DMS153 (cell line): ENCODE data around the gene MAOA.
"Not testable (repeated sequence)": the region's sequence is repeated elsewhere in the genome, so short reads cannot be mapped to it uniquely, and the experiment has no call there.

ENCODE experiments used
- DNase-seq: peaks from one replicate; lab custom pipeline; 2025; lab: John Stamatoyannopoulos, UW

Gene MAOA

GRCh38 chrX:43663173-43663572 lies 7.1 kb downstream of the MAOA start:
- DNase-seq, result no peak

- DNase-seq, result no peak
Measured at GRCh38 chrX:43664258-43664657, 8.2 kb downstream of the MAOA start.

GRCh38 chrX:43664708-43665107 lies 8.6 kb downstream of the MAOA start:
- no peak for DNase-seq

- no peak for DNase-seq
Measured at GRCh38 chrX:43666311-43666912, 10.3 kb downstream of the MAOA start.

GRCh38 chrX:43675965-43676628 lies 20.0 kb downstream of the MAOA start:
- not testable (repeated sequence) for DNase-seq

GRCh38 chrX:43676971-43677572 lies 21.0 kb downstream of the MAOA start:
- no peak for DNase-seq

GRCh38 chrX:43677993-43678392 lies 21.9 kb downstream of the MAOA start:
- no peak for DNase-seq

GRCh38 chrX:43679058-43679457 lies 23.0 kb downstream of the MAOA start:
- DNase-seq, result no peak

GRCh38 chrX:43679778-43680177 lies 23.7 kb downstream of the MAOA start:
- no peak for DNase-seq

GRCh38 chrX:43682726-43683125 lies 26.6 kb downstream of the MAOA start:
- no peak for DNase-seq

- no peak for DNase-seq
Measured at GRCh38 chrX:43685221-43685620, 29.1 kb downstream of the MAOA start.

GRCh38 chrX:43688586-43688985 lies 32.5 kb downstream of the MAOA start:
- no peak for DNase-seq

- peak; percentile 9 for DNase-seq
Measured at GRCh38 chrX:43693602-43694406, 37.7 kb downstream of the MAOA start.

GRCh38 chrX:43699475-43699874 lies 43.4 kb downstream of the MAOA start:
- DNase-seq, result no peak

GRCh38 chrX:43702079-43702524 lies 46.0 kb downstream of the MAOA start:
- DNase-seq, result no peak

GRCh38 chrX:43702660-43703059 lies 46.6 kb downstream of the MAOA start:
- no peak for DNase-seq

- no peak for DNase-seq
Measured at GRCh38 chrX:43703211-43703791, 47.2 kb downstream of the MAOA start.

GRCh38 chrX:43706786-43707370 lies 50.8 kb downstream of the MAOA start:
- no peak for DNase-seq

- DNase-seq, result no peak
Measured at GRCh38 chrX:43707812-43708548, 51.9 kb downstream of the MAOA start.

- no peak for DNase-seq
Measured at GRCh38 chrX:43716144-43716543, 60.0 kb downstream of the MAOA start.

- no peak for DNase-seq
Measured at GRCh38 chrX:43716696-43717095, 60.6 kb downstream of the MAOA start.
